IPS-18a (cell line): ENCODE measurements around the gene NDUFAF2.
A peak's percentile ranks its signal among the peaks of the same experiment; 100 is the strongest.

Experiments
- H3K27ac ChIP-seq: one replicate; pipeline ENCODE4 v1.5.1; 2013; ENCODE audit warnings: low read length
- H3K27me3 ChIP-seq: one replicate; pipeline ENCODE4 v1.6.1; 2013; ENCODE audit warnings: mild to moderate bottlenecking, low read length; ENCODE audit not compliant: control insufficient read depth, insufficient read depth
- H3K36me3 ChIP-seq: one replicate; pipeline ENCODE4 v1.6.1; 2013; ENCODE audit warnings: low read depth, low read length; ENCODE audit not compliant: control insufficient read depth
- H3K4me1 ChIP-seq: one replicate; pipeline ENCODE4 v1.6.1; 2013; ENCODE audit warnings: low read depth, low read length; ENCODE audit not compliant: control insufficient read depth
- H3K4me3 ChIP-seq: one replicate; pipeline ENCODE4 v1.5.1; 2013; ENCODE audit warnings: low read length
- H3K9ac ChIP-seq: one replicate; pipeline ENCODE4 v1.6.1; 2013; ENCODE audit warnings: mild to moderate bottlenecking, low read length, moderate library complexity
- H3K9me3 ChIP-seq: one replicate; pipeline ENCODE4 v1.6.1; 2013; ENCODE audit warnings: low read depth, low read length; ENCODE audit not compliant: control insufficient read depth

NDUFAF2 gene

GRCh38 chr5:61052882-61053281, 107.9 kb downstream of the NDUFAF2 start:
- no peaks in the 10 kb centered on the region for H3K9me3 ChIP-seq
- peaks cover 15% of the 10 kb centered on the region for H3K4me1 ChIP-seq
- H3K27me3 ChIP-seq: no peaks in the 10 kb centered on the region
- H3K27ac ChIP-seq: no peak overlapping the region
- no peak overlapping the region for H3K4me3 ChIP-seq
- H3K9ac ChIP-seq: no peak overlapping the region
- H3K36me3 ChIP-seq: no peaks in the 10 kb centered on the region

DNA sequence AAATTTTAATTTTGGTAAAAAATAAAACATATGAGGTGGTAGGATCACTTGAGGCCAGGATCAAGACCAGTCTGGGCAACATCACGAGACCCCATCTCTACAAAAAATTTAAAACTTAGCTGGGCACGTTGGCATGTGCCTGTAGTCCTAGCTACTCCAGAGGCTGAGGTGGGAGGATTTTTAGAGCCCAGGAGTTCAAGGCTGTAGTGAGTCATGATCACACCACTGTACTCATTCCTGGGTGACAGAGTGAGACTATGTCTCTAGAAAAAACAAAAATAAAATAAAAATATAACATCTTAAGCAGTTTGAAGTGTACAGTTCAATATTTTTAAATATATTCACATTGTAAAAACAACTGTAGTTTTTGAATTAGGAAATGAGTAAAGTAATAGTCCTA, 108.9 kb downstream of the NDUFAF2 start:
- Histone ChIP-seq H3K27me3 (no peaks in the 10 kb centered on the region), H3K9ac (no peak overlapping the region), H3K4me1 (peaks cover 15% of the 10 kb centered on the region), H3K27ac (no peak overlapping the region), H3K9me3 (no peaks in the 10 kb centered on the region), H3K36me3 (no peaks in the 10 kb centered on the region), H3K4me3 (no peak overlapping the region)

DNA sequence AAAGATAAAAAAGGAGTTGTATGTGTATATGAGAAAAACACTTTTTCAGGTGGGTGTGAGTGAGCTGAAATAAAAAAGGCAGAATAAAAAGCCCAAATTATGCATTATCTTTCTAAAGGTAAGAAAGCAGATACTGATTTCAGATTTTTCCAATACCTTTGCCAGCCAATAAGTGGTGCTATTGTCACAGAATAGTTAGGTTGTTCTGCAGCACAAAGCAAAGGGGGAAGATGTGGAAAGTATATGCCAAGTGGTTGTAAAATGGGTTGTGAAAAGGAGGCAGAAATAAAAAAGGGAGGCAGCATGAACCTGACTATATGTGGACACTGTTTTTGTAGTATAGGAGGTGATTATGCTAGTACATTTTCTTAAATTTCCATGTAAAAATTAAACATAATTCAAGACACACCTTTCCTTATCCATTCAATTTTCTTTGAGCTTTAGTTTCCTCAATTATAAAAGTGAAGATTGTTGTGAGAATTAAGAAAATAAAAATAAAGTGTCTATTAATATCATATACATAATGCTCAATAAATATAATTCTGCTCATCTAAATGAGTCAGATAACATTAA, 110.5 kb downstream of the NDUFAF2 start:
- no peak overlapping the region for H3K27ac ChIP-seq
- H3K27me3 ChIP-seq: no peaks in the 10 kb centered on the region
- H3K4me3 ChIP-seq: no peak overlapping the region
- no peaks in the 10 kb centered on the region for H3K9me3 ChIP-seq
- no peak overlapping the region for H3K9ac ChIP-seq
- H3K4me1 ChIP-seq: peaks cover 10% of the 10 kb centered on the region
- H3K36me3 ChIP-seq: no peaks in the 10 kb centered on the region

- Histone ChIP-seq H3K4me1 (no peaks in the 10 kb centered on the region), H3K27ac (no peak overlapping the region), H3K9ac (no peak overlapping the region), H3K4me3 (no peak overlapping the region), H3K36me3 (no peaks in the 10 kb centered on the region), H3K27me3 (no peaks in the 10 kb centered on the region), H3K9me3 (no peaks in the 10 kb centered on the region)
Measured at GRCh38 chr5:61059499-61059898, 114.5 kb downstream of the NDUFAF2 start.

DNA sequence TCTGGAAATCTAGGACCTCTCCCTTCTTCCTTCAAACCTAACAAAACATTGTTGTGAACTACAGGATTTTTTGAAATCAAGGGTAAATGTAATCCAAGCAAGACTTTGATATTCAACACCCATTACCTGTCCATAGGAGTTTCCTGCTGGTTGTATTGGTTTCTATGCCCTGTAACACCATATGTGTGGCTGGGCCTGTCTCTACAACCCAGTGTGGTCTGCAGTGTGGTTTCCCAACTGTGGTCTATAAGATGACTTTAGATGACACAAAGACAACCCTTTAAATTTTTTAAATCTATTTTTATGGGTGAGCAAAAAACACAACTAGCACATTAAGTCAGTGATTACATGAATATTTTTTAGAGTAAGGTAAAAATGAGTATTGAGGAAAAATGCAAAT, 124.1 kb downstream of the NDUFAF2 start:
- H3K27me3 ChIP-seq: no peaks in the 10 kb centered on the region
- no peak overlapping the region for H3K27ac ChIP-seq
- no peak overlapping the region for H3K4me3 ChIP-seq
- H3K4me1 ChIP-seq: peaks cover 10% of the 10 kb centered on the region
- H3K36me3 ChIP-seq: no peaks in the 10 kb centered on the region
- H3K9me3 ChIP-seq: no peaks in the 10 kb centered on the region
- H3K9ac ChIP-seq: no peak overlapping the region

GRCh38 chr5:61071526-61071925, 126.5 kb downstream of the NDUFAF2 start:
- Histone ChIP-seq H3K27me3 (no peaks in the 10 kb centered on the region), H3K4me1 (peaks cover 10% of the 10 kb centered on the region), H3K9me3 (no peaks in the 10 kb centered on the region), H3K9ac (no peak overlapping the region), H3K4me3 (no peak overlapping the region), H3K36me3 (no peaks in the 10 kb centered on the region), H3K27ac (peak overlapping the region; percentile 59)

DNA sequence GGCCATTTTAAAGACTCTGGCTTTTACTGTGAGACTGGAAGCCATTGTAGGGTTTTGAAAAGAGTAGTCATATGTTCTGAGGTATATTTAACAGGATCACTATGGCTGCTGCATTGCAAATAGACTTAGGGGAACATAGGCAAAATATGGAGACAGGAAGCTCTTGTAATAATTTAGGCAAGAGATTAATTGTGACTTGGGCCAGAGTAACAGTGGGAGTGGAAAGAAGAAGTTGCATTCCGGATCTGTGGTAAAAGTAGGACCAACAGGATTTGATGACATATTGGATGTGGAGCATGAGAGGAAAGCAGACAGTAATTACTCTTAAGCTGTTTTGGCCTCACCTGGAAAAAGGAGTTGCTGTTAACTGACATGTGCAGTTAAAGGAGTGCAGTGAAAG, 131.6 kb downstream of the NDUFAF2 start:
- Histone ChIP-seq H3K27ac (no peak overlapping the region), H3K4me3 (no peak overlapping the region), H3K27me3 (no peaks in the 10 kb centered on the region), H3K9me3 (no peaks in the 10 kb centered on the region), H3K36me3 (no peaks in the 10 kb centered on the region), H3K4me1 (peaks cover 3% of the 10 kb centered on the region), H3K9ac (no peak overlapping the region)

DNA sequence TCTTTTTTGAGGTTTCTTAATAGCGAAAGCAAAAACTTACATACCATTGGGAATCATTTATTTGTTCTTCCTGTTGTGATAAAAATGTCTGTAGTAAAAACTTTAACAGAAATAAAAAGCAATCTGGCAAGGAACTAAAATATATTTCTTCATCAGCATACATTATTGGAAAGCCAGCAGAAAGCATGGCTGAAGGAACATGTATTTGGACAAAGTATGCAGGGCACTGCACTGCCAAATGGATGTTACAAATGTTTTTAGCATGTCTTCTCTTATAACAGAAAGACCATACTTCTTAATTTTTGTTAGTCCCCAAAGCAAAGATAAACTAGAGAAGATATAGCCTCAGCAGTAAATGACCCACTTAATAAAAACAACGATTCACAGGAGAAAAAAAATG, 136.7 kb downstream of the NDUFAF2 start:
- Histone ChIP-seq H3K27ac (no peak overlapping the region), H3K4me3 (no peak overlapping the region), H3K4me1 (no peaks in the 10 kb centered on the region), H3K27me3 (no peaks in the 10 kb centered on the region), H3K9me3 (no peaks in the 10 kb centered on the region), H3K9ac (no peak overlapping the region), H3K36me3 (no peaks in the 10 kb centered on the region)

GRCh38 chr5:61082516-61083280, 137.7 kb downstream of the NDUFAF2 start:
- Histone ChIP-seq H3K27ac (no peak overlapping the region), H3K9me3 (no peaks in the 10 kb centered on the region), H3K27me3 (no peaks in the 10 kb centered on the region), H3K4me3 (no peak overlapping the region), H3K4me1 (no peaks in the 10 kb centered on the region), H3K36me3 (no peaks in the 10 kb centered on the region), H3K9ac (no peak overlapping the region)

GRCh38 chr5:61084658-61085057, 139.7 kb downstream of the NDUFAF2 start:
- H3K9ac ChIP-seq: no peak overlapping the region
- H3K4me3 ChIP-seq: no peak overlapping the region
- no peaks in the 10 kb centered on the region for H3K4me1 ChIP-seq
- H3K9me3 ChIP-seq: no peaks in the 10 kb centered on the region
- H3K27ac ChIP-seq: no peak overlapping the region
- H3K27me3 ChIP-seq: no peaks in the 10 kb centered on the region
- H3K36me3 ChIP-seq: no peaks in the 10 kb centered on the region

DNA sequence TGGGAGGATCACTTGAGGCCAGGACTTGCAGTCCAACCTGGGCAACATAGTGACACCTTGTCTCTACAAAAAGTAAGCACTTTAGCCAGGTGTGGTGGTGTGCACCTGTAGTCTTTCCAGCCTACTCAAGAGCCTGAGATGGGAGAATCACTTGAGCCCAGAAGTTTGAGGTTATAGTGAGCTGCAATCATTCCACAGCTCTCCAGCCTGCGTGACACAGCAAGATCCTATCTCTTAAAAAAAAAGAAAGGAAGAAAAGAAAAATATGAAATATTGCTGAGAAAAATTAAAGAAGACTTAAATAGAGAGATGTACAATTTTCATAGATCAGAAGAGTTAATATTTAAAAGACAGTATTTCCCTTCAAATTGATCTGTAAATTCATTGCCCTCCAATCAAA, 140.9 kb downstream of the NDUFAF2 start:
- no peaks in the 10 kb centered on the region for H3K9me3 ChIP-seq
- H3K4me1 ChIP-seq: no peaks in the 10 kb centered on the region
- H3K9ac ChIP-seq: no peak overlapping the region
- H3K27ac ChIP-seq: no peak overlapping the region
- H3K4me3 ChIP-seq: no peak overlapping the region
- H3K27me3 ChIP-seq: no peaks in the 10 kb centered on the region
- no peaks in the 10 kb centered on the region for H3K36me3 ChIP-seq

GRCh38 chr5:61087921-61088320, 142.9 kb downstream of the NDUFAF2 start:
- H3K9me3 ChIP-seq: no peaks in the 10 kb centered on the region
- H3K9ac ChIP-seq: no peak overlapping the region
- no peaks in the 10 kb centered on the region for H3K36me3 ChIP-seq
- H3K27ac ChIP-seq: no peak overlapping the region
- no peaks in the 10 kb centered on the region for H3K4me1 ChIP-seq
- no peaks in the 10 kb centered on the region for H3K27me3 ChIP-seq
- no peak overlapping the region for H3K4me3 ChIP-seq
